HFFc6 (cell line): ENCODE measurements around the gene CCDC24. TPM values are rescaled to one million over a fixed set of nuclear protein-coding genes. Genes with fewer than 3 reads are reported as not detected.

Source experiments
- DNase-seq: peaks from one replicate; pipeline ENCODE4 v3.0.0-alpha.2; 2018
- H3K27ac Mint-ChIP-seq: 2 replicates; pipeline ENCODE4 v1.8.0; 2020; ENCODE audit warnings: mild to moderate bottlenecking, mixed read lengths
- H3K27me3 Mint-ChIP-seq: 2 replicates; pipeline ENCODE4 v1.8.0; 2021; ENCODE audit warnings: mild to moderate bottlenecking, moderate library complexity, mixed read lengths; ENCODE audit not compliant: insufficient read depth
- H3K36me3 Mint-ChIP-seq: 2 replicates; pipeline ENCODE4 v1.8.0; 2021; ENCODE audit warnings: low read depth, mixed read lengths
- H3K4me1 Mint-ChIP-seq: 2 replicates; pipeline ENCODE4 v1.8.0; 2020; ENCODE audit warnings: low read depth, mixed read lengths
- H3K4me3 Mint-ChIP-seq: 2 replicates; pipeline ENCODE4 v1.8.0; 2020; ENCODE audit warnings: mild to moderate bottlenecking, moderate library complexity, mixed read lengths
- H3K9me3 Mint-ChIP-seq: 2 replicates; pipeline ENCODE4 v1.8.0; 2020; ENCODE audit warnings: mild to moderate bottlenecking, mixed read lengths
- CTCF ChIP-seq: fragments of 200-600 bp; sonication (generic); IDR thresholded peaks from 2 replicates; pipeline ENCODE4 v1.5.0; 2021; ENCODE audit warnings: antibody characterized with exemption, mild to moderate bottlenecking
- total RNA-seq, 6 experiments: library from RNA; stranded (reverse); fragmentation: NEBNext Ultra II Directional; extraction: Animal tissue kit (Norgen Biotek cat#: 25700); gene quantifications; 2 replicates in 1 of 6; 3 replicates in 5 of 6; pipeline ENCODE4 v1.2.3, GENCODE V29; 2021

Gene CCDC24
- total RNA-seq, 6 experiments from 2014 or later, result 5.6 to 7.7 (median 6.5) TPM

- Mint-ChIP-seq H3K4me3 (peak overlapping the region; percentile 99), H3K27me3 (no peaks in the 10 kb centered on the region), H3K36me3 (peaks cover 25% of the 10 kb centered on the region), H3K4me1 (peaks cover 28% of the 10 kb centered on the region), H3K27ac (no peak overlapping the region), H3K9me3 (no peaks in the 10 kb centered on the region)
- no peak for DNase-seq
- no peak for TF ChIP-seq CTCF
These were observed 19.9 kb upstream of the CCDC24 start for GRCh38 chr1:43971336-43971980.

- Mint-ChIP-seq H3K27me3 (peaks cover 4% of the 10 kb centered on the region; the same call in 1 of the 2 replicates), H3K27ac (peak overlapping the region; percentile 81), H3K4me3 (peak overlapping the region; percentile 92), H3K9me3 (no peaks in the 10 kb centered on the region), H3K36me3 (peaks cover 27% of the 10 kb centered on the region), H3K4me1 (peaks cover 52% of the 10 kb centered on the region)
- no peak for DNase-seq
- no peak for TF ChIP-seq CTCF
These were observed 17.4 kb upstream of the CCDC24 start for GRCh38 chr1:43973981-43974442.

GRCh38 chr1:43974443-43975248 is 16.8 kb upstream of the CCDC24 start, which contains the start of gene ATP6V0B:
Gene ATP6V0B, plus strand, starts transcription at chr1:43974960. Its CDS starts 81 bp downstream, at chr1:43975041.
- H3K4me1 Mint-ChIP-seq, result peaks cover 52% of the 10 kb centered on the region
- H3K27ac Mint-ChIP-seq, result peak within 1 kb of the TSS; percentile 81
- peak; percentile 90 for DNase-seq
- peaks cover 27% of the 10 kb centered on the region for H3K36me3 Mint-ChIP-seq
- peaks cover 4% of the 10 kb centered on the region; the same call in 1 of the 2 replicates for H3K27me3 Mint-ChIP-seq
- peak within 1 kb of the TSS; percentile 92 for H3K4me3 Mint-ChIP-seq
- peak; percentile 54; the same call in 1 of the 2 replicates for TF ChIP-seq CTCF
- H3K9me3 Mint-ChIP-seq, result no peaks in the 10 kb centered on the region

GRCh38 chr1:43975249-43975961 is 16.0 kb upstream of the CCDC24 start:
- Mint-ChIP-seq H3K4me3 (peak overlapping the region; percentile 92), H3K27ac (peak overlapping the region; percentile 81), H3K4me1 (peaks cover 54% of the 10 kb centered on the region), H3K36me3 (peaks cover 27% of the 10 kb centered on the region), H3K9me3 (no peaks in the 10 kb centered on the region), H3K27me3 (peaks cover 4% of the 10 kb centered on the region; the same call in 1 of the 2 replicates)
- no peak for TF ChIP-seq CTCF
- no peak for DNase-seq

- Mint-ChIP-seq H3K36me3 (peaks cover 33% of the 10 kb centered on the region), H3K4me1 (peaks cover 54% of the 10 kb centered on the region), H3K27ac (peak overlapping the region; percentile 81), H3K9me3 (no peaks in the 10 kb centered on the region), H3K27me3 (peaks cover 4% of the 10 kb centered on the region; the same call in 1 of the 2 replicates), H3K4me3 (peak overlapping the region; percentile 92)
- peak; percentile 39 for TF ChIP-seq CTCF
- DNase-seq, result no peak
These were observed 15.4 kb upstream of the CCDC24 start for GRCh38 chr1:43976045-43976444.
